Endothelial cell (in vitro differentiated cells): ENCODE results near the gene SPINK5. TPM values are rescaled to one million over a fixed set of nuclear protein-coding genes. Genes with fewer than 3 reads are reported as not detected.

ENCODE experiments used
- DNase-seq: peaks from one replicate; pipeline ENCODE4 v3.0.0; 2021; ENCODE audit warnings: low spot score
- H3K27ac Mint-ChIP-seq: one replicate; pipeline ENCODE4 v1.8.0; 2021; ENCODE audit warnings: mixed read lengths, inconsistent platforms; ENCODE audit not compliant: unreplicated experiment
- H3K27me3 Mint-ChIP-seq: one replicate; pipeline ENCODE4 v1.8.0; 2021; ENCODE audit warnings: mild to moderate bottlenecking, moderate library complexity, mixed read lengths, inconsistent platforms; ENCODE audit not compliant: unreplicated experiment
- H3K36me3 Mint-ChIP-seq: one replicate; pipeline ENCODE4 v1.8.0; 2021; ENCODE audit warnings: mild to moderate bottlenecking, low read depth, mixed read lengths, inconsistent platforms; ENCODE audit not compliant: unreplicated experiment
- H3K4me1 Mint-ChIP-seq: one replicate; pipeline ENCODE4 v1.8.0; 2021; ENCODE audit warnings: mild to moderate bottlenecking, mixed read lengths, inconsistent platforms; ENCODE audit not compliant: unreplicated experiment
- H3K4me3 Mint-ChIP-seq: one replicate; pipeline ENCODE4 v1.8.0; 2021; ENCODE audit warnings: mild to moderate bottlenecking, mixed read lengths, inconsistent platforms; ENCODE audit not compliant: unreplicated experiment
- H3K9me3 Mint-ChIP-seq: one replicate; pipeline ENCODE4 v1.8.0; 2021; ENCODE audit warnings: mixed read lengths, inconsistent platforms; ENCODE audit not compliant: unreplicated experiment
- CTCF ChIP-seq: fragments of 200-600 bp; sonication (generic); IDR thresholded peaks from one replicate; pipeline ENCODE4 v1.5.0; 2021; ENCODE audit warnings: antibody characterized with exemption; ENCODE audit not compliant: unreplicated experiment
- total RNA-seq: library from RNA; stranded (reverse); fragmentation: NEBNext Ultra II Directional; extraction: Animal tissue kit (Norgen Biotek cat#: 25700); gene quantifications from one replicate; pipeline ENCODE4 v1.2.1, GENCODE V29; 2021; ENCODE audit not compliant: unreplicated experiment

The SPINK5 gene
- total RNA-seq, 1 donor from 2014 or later: 4.3 TPM

GRCh38 chr5:148113243-148113642 lies 49.5 kb downstream of the SPINK5 start:
- Mint-ChIP-seq H3K36me3 (no peaks in the 10 kb centered on the region), H3K4me1 (peaks cover 2% of the 10 kb centered on the region), H3K4me3 (no peak overlapping the region), H3K27me3 (no peaks in the 10 kb centered on the region), H3K27ac (no peak overlapping the region), H3K9me3 (no peaks in the 10 kb centered on the region)
- TF ChIP-seq CTCF: no peak
- no peak for DNase-seq

- no peaks in the 10 kb centered on the region for H3K27me3 Mint-ChIP-seq
Observed at GRCh38 chr5:148120317-148120716, 56.5 kb downstream of the SPINK5 start.

DNA sequence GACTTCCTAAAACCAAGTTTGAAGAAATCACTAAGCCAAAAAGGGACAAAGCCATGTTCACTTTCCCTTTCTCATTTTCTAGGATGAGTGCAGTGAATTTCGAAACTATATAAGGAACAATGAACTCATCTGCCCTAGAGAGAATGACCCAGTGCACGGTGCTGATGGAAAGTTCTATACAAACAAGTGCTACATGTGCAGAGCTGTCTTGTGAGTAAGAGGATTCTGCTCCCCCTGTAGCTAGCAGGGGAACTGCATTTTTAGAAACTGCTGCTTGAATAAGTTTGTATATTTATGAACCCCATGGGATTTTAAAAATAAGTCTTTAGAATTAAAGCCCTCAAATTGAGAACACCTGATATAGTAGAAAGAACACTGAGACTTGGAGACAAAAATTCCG lies 61.9 kb downstream of the SPINK5 start:
- TF ChIP-seq CTCF: no peak
- no peak for DNase-seq
- Mint-ChIP-seq H3K27me3 (no peaks in the 10 kb centered on the region), H3K36me3 (no peaks in the 10 kb centered on the region), H3K27ac (no peak overlapping the region), H3K4me3 (no peak overlapping the region), H3K9me3 (no peaks in the 10 kb centered on the region), H3K4me1 (peaks cover 5% of the 10 kb centered on the region)

More at GRCh38 chr5:148120317-148120716, 56.5 kb downstream of the SPINK5 start:
- no peak for TF ChIP-seq CTCF
- Mint-ChIP-seq H3K27ac (no peak overlapping the region), H3K9me3 (no peaks in the 10 kb centered on the region), H3K36me3 (no peaks in the 10 kb centered on the region), H3K4me1 (peaks cover 9% of the 10 kb centered on the region), H3K4me3 (no peak overlapping the region)
- DNase-seq: no peak

- H3K4me1 Mint-ChIP-seq: no peaks in the 10 kb centered on the region
- no peak overlapping the region for H3K4me3 Mint-ChIP-seq
- no peak for DNase-seq
- no peak for TF ChIP-seq CTCF
- H3K27ac Mint-ChIP-seq: no peak overlapping the region
- no peaks in the 10 kb centered on the region for H3K9me3 Mint-ChIP-seq
- H3K36me3 Mint-ChIP-seq: no peaks in the 10 kb centered on the region
- no peaks in the 10 kb centered on the region for H3K27me3 Mint-ChIP-seq
Observed at GRCh38 chr5:148135091-148136048, 71.6 kb downstream of the SPINK5 start.

DNA sequence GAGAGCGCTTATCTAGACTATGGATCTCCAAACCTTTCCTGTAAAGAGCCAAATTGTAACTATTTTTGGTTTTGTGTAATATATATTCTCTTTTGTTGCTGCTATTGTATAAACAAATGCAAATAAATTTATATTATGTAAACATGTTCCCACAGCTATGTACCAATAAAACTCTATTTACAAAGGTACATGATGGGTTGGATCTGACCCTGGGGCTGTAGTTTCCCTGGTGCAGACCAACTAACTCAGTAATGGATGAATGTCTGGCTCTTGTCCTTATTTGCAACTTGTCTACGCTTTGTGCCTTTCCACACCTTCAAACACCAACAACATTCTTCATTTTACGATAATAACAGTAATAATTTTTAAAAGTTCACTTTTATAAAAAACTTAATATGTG lies 77.1 kb downstream of the SPINK5 start:
- peaks cover 9% of the 10 kb centered on the region for H3K4me1 Mint-ChIP-seq
- no peak for TF ChIP-seq CTCF

More for the DNA sequence above, 77.1 kb downstream of the SPINK5 start:
- H3K4me3 Mint-ChIP-seq: no peak overlapping the region
- no peaks in the 10 kb centered on the region for H3K9me3 Mint-ChIP-seq
- H3K27me3 Mint-ChIP-seq: peaks cover 1% of the 10 kb centered on the region
- H3K27ac Mint-ChIP-seq: no peak overlapping the region
- no peak for DNase-seq
- no peaks in the 10 kb centered on the region for H3K36me3 Mint-ChIP-seq
